ENCODE measurements around the gene PGGT1B.

Gene PGGT1B

GRCh38 chr5:115190388-115190787 is 72.3 kb downstream of the PGGT1B start:
- TF ChIP-seq, protein P1, sequence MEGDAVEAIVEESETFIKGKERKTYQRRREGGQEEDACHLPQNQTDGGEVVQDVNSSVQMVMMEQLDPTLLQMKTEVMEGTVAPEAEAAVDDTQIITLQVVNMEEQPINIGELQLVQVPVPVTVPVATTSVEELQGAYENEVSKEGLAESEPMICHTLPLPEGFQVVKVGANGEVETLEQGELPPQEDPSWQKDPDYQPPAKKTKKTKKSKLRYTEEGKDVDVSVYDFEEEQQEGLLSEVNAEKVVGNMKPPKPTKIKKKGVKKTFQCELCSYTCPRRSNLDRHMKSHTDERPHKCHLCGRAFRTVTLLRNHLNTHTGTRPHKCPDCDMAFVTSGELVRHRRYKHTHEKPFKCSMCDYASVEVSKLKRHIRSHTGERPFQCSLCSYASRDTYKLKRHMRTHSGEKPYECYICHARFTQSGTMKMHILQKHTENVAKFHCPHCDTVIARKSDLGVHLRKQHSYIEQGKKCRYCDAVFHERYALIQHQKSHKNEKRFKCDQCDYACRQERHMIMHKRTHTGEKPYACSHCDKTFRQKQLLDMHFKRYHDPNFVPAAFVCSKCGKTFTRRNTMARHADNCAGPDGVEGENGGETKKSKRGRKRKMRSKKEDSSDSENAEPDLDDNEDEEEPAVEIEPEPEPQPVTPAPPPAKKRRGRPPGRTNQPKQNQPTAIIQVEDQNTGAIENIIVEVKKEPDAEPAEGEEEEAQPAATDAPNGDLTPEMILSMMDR (conservative IDR thresholded peaks at IDR 0.05; ENCODE audit: low read depth, low read length), result no peak
- H3K4me3 ChIP-seq (ENCODE audit: low read depth, low read length), result no peak overlapping the region

DNA sequence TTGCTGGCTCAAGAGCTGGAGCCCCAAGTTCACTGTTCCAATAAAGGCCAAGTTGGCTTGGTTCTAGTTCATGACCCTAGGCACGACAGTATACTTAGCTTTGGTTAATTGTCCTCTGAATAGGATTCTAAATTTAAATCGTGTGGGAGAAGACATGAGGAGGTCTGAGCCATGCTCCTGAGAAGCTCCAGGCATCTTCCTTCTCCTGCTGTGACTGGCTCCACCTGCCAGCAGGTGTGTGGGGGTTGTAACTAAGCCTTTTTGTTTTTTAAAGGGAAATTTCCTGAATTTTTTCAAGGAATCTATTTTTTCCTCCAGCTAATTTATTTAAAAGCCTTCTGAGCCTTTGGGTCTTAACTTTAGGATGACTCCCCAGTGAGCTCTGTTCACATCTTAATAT is 72.8 kb downstream of the PGGT1B start:
- no peak overlapping the region for H3K4me3 ChIP-seq (ENCODE audit: low read depth, low read length)
- DNase-seq (ENCODE audit: low read depth), result no peak
- TF ChIP-seq, protein P1 (conservative IDR thresholded peaks at IDR 0.05; ENCODE audit: low read depth, low read length), result no peak

More at GRCh38 chr5:115190388-115190787, 72.3 kb downstream of the PGGT1B start:
- DNase-seq (ENCODE audit: low read depth), result no peak

GRCh38 chr5:115186794-115187193 is 75.9 kb downstream of the PGGT1B start:
- no peak overlapping the region for H3K4me3 ChIP-seq (ENCODE audit: low read depth, low read length)
- DNase-seq (ENCODE audit: low read depth), result no peak

GRCh38 chr5:115184770-115185169 is 77.9 kb downstream of the PGGT1B start:
- no peak overlapping the region for H3K4me3 ChIP-seq (ENCODE audit: low read depth, low read length)
- TF ChIP-seq, protein P1 (conservative IDR thresholded peaks at IDR 0.05; ENCODE audit: low read depth, low read length), result no peak
- peak; percentile 14 for DNase-seq (ENCODE audit: low read depth)

More at GRCh38 chr5:115186794-115187193, 75.9 kb downstream of the PGGT1B start:
- TF ChIP-seq, protein P1 (conservative IDR thresholded peaks at IDR 0.05; ENCODE audit: low read depth, low read length), result no peak

- no peak for DNase-seq (ENCODE audit: low read depth)
- TF ChIP-seq, protein P1 (conservative IDR thresholded peaks at IDR 0.05; ENCODE audit: low read depth, low read length), result no peak
- H3K4me3 ChIP-seq (ENCODE audit: low read depth, low read length), result no peak overlapping the region
These were observed 80.9 kb downstream of the PGGT1B start for GRCh38 chr5:115181757-115182156.

GRCh38 chr5:115180165-115180709 is 82.4 kb downstream of the PGGT1B start:
- peak overlapping the region; percentile 51 for H3K4me3 ChIP-seq (ENCODE audit: low read depth, low read length)
- DNase-seq (ENCODE audit: low read depth), result peak; percentile 17
- TF ChIP-seq, protein P1 (conservative IDR thresholded peaks at IDR 0.05; ENCODE audit: low read depth, low read length), result no peak

Measured in choroid plexus epithelial cell (primary cell).